ENCODE measurements around the gene TNNI2.

DNA sequence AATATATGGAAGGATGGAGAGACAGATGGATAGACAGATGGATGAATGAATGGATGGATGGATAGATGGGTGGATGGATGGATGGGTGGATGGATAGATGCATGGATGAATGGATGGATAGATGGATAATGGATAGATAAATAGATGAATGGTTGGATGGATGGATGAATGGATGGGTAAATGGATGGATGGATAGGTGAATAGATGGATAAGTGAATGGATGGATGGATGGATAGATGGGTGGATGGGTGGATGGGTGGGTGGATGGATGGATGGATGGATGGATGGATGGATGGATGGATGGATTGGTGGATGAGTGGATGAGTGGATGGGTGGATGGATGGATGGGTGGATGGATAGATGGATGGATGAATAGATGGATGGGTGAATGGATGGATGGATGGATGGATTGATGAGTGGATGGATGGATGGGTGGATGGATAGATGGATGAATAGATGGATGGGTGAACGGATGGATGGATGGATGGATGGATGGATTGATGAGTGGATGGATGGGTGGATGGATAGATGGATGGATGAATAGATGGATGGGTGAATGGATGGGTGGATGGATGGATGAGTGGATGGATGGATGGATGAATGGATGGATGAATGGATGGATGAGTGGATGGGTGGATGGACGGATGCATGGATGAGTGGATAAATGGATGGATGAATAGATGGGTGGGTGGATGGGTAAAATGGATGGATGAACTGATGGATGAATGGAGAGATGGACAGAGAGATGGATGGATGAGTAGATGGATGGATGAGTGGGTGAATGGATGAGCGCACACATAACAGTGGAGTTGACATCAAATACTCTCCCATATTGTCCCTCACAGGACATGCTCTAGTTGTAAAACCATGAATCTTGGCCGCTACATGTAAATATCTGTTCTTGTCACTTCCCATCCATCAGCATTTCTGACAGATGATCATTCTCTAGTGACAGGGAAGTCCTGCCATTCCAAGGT lies 22.9 kb downstream of the TNNI2 start:
- TF ChIP-seq, protein P1, sequence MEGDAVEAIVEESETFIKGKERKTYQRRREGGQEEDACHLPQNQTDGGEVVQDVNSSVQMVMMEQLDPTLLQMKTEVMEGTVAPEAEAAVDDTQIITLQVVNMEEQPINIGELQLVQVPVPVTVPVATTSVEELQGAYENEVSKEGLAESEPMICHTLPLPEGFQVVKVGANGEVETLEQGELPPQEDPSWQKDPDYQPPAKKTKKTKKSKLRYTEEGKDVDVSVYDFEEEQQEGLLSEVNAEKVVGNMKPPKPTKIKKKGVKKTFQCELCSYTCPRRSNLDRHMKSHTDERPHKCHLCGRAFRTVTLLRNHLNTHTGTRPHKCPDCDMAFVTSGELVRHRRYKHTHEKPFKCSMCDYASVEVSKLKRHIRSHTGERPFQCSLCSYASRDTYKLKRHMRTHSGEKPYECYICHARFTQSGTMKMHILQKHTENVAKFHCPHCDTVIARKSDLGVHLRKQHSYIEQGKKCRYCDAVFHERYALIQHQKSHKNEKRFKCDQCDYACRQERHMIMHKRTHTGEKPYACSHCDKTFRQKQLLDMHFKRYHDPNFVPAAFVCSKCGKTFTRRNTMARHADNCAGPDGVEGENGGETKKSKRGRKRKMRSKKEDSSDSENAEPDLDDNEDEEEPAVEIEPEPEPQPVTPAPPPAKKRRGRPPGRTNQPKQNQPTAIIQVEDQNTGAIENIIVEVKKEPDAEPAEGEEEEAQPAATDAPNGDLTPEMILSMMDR (IDR thresholded peaks at IDR 0.05) = no peak
- TF ChIP-seq POLR2AphosphoS5 (IDR thresholded peaks at IDR 0.05; ENCODE audit: low read depth, low read length) (no peak), TCF7L2 (IDR thresholded peaks at IDR 0.05; ENCODE audit: low read depth, low read length) (no peak)
